Progenitor cell of endocrine pancreas (in vitro differentiated cells): ENCODE measurements around the gene SEC61B. TPM values are rescaled to one million over a fixed set of nuclear protein-coding genes. Genes with fewer than 3 reads are reported as not detected.

Source experiments
- DNase-seq: peaks from one replicate; pipeline ENCODE4 v3.0.0; 2021; ENCODE audit warnings: low spot score; ENCODE audit not compliant: unreplicated experiment
- H3K27ac Mint-ChIP-seq: 2 replicates; pipeline ENCODE4 v1.8.0; 2021; ENCODE audit warnings: mild to moderate bottlenecking, moderate library complexity, mixed read lengths
- H3K27me3 Mint-ChIP-seq: 2 replicates; pipeline ENCODE4 v1.8.0; 2021; ENCODE audit warnings: mixed read lengths
- H3K36me3 Mint-ChIP-seq: 2 replicates; pipeline ENCODE4 v1.8.0; 2022; ENCODE audit warnings: mixed read lengths; ENCODE audit not compliant: insufficient read depth
- H3K4me1 Mint-ChIP-seq: 2 replicates; pipeline ENCODE4 v1.8.0; 2021; ENCODE audit warnings: low read depth, mixed read lengths
- H3K4me3 Mint-ChIP-seq: 2 replicates; pipeline ENCODE4 v1.8.0; 2021; ENCODE audit warnings: low read depth, mild to moderate bottlenecking, moderate library complexity, mixed read lengths
- H3K9me3 Mint-ChIP-seq: 2 replicates; pipeline ENCODE4 v1.8.0; 2021; ENCODE audit warnings: low read depth, mixed read lengths
- total RNA-seq: library from RNA; stranded (reverse); gene quantifications from 2 replicates; pipeline ENCODE4 v1.2.1, GENCODE V29; 2021
- TF ChIP-seq, protein P1 (sequence below): fragments of 200-600 bp; sonication (generic); IDR thresholded peaks from one replicate; pipeline ENCODE4 v1.5.0; 2021; ENCODE audit warnings: antibody characterized with exemption, mild to moderate bottlenecking; ENCODE audit not compliant: unreplicated experiment

SEC61B gene
- total RNA-seq, 1 donor from 2014 or later = 153 TPM

DNA sequence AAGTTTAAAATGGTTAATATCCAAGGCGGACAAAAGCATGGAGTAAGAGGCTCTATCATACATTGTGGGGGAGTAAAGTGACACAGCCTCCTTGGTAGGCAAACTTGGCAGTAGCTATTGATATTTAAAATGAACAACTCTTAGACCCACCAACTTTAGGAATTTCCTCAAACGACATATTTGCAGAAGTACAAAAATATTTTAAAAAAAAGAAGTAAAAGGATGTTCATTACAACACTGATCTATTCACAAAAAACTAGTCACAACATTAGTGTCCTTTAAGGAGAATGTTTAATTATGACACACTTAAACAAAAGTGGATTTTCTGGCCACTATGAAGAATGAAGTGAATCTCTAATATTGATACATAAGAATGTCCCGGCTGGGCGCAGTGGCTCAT is 2.1 kb upstream of the SEC61B start:
- H3K4me3 Mint-ChIP-seq = peak overlapping the region; percentile 95
- H3K4me1 Mint-ChIP-seq = peaks cover 31% of the 10 kb centered on the region
- H3K9me3 Mint-ChIP-seq = no peaks in the 10 kb centered on the region
- DNase-seq = no peak
- TF ChIP-seq, protein P1, sequence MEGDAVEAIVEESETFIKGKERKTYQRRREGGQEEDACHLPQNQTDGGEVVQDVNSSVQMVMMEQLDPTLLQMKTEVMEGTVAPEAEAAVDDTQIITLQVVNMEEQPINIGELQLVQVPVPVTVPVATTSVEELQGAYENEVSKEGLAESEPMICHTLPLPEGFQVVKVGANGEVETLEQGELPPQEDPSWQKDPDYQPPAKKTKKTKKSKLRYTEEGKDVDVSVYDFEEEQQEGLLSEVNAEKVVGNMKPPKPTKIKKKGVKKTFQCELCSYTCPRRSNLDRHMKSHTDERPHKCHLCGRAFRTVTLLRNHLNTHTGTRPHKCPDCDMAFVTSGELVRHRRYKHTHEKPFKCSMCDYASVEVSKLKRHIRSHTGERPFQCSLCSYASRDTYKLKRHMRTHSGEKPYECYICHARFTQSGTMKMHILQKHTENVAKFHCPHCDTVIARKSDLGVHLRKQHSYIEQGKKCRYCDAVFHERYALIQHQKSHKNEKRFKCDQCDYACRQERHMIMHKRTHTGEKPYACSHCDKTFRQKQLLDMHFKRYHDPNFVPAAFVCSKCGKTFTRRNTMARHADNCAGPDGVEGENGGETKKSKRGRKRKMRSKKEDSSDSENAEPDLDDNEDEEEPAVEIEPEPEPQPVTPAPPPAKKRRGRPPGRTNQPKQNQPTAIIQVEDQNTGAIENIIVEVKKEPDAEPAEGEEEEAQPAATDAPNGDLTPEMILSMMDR = no peak
- H3K27me3 Mint-ChIP-seq = no peaks in the 10 kb centered on the region
- peak overlapping the region; percentile 43 for H3K27ac Mint-ChIP-seq
- H3K36me3 Mint-ChIP-seq = peaks cover 15% of the 10 kb centered on the region

DNA sequence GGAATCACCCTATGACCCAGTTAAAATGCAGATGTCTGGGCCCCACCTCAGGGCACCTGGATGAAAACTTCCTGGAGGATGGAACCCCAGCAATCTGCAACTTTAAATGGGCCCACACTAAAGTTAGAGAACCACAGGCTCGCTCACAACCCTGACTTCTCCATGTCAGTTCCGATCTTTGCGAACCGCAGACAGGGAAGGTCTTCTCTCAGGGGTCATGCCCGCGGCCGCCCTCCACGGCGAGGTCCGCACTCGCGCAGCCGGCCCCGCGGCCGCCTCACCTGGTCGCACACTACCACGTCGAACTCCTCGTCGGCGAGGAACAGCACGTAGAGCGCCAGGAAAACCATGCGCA is 839 bp upstream of the SEC61B start:
- no peaks in the 10 kb centered on the region for H3K9me3 Mint-ChIP-seq
- DNase-seq = no peak
- peaks cover 15% of the 10 kb centered on the region for H3K36me3 Mint-ChIP-seq
- H3K4me1 Mint-ChIP-seq = peaks cover 31% of the 10 kb centered on the region
- no peaks in the 10 kb centered on the region for H3K27me3 Mint-ChIP-seq
- H3K27ac Mint-ChIP-seq = peak overlapping the region; percentile 94
- TF ChIP-seq, protein P1 = no peak
- H3K4me3 Mint-ChIP-seq = peak overlapping the region; percentile 95

DNA sequence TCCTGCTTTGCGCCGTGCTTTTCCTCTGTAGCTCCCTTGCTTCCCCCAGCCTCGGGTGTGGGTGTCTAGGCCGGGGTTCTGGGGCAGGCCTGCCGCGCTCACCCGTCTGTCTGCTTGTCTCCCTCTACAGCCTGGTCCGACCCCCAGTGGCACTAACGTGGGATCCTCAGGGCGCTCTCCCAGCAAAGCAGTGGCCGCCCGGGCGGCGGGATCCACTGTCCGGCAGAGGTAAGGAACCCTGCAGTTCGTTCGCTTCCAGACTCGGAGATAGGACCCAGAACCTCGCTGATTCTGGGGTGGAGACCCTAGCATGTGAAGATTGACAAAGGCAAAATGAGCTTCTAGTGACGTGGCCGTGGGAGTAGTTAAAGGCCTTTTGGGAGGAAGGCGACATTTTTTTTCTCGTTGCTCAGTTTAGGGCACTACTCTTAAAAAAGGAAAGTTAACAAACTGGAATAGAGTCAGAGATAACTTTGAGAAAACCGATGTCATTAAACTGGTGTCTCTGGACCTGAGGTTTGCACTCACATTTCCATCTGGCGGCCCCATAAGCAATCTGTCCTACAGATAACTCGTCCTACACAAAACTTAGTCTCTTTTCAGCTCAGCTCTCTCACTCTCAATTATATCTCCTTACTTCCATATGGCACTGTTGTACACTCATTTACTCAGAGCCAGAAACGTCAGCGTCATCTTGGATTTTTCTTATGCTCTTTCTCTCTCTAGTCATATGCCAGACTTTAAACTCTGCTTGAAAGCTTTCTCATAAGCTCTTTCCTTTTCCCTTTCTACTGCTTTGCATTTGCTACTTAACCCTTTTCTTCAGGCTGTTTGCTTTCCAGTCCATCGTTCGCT is 561 bp downstream of the SEC61B start:
- Mint-ChIP-seq H3K4me1 (peaks cover 31% of the 10 kb centered on the region), H3K27me3 (no peaks in the 10 kb centered on the region), H3K27ac (peak overlapping the region; percentile 100), H3K36me3 (peaks cover 15% of the 10 kb centered on the region), H3K9me3 (no peaks in the 10 kb centered on the region), H3K4me3 (peak overlapping the region; percentile 95)
- DNase-seq = no peak
- TF ChIP-seq, protein P1 = no peak

DNA sequence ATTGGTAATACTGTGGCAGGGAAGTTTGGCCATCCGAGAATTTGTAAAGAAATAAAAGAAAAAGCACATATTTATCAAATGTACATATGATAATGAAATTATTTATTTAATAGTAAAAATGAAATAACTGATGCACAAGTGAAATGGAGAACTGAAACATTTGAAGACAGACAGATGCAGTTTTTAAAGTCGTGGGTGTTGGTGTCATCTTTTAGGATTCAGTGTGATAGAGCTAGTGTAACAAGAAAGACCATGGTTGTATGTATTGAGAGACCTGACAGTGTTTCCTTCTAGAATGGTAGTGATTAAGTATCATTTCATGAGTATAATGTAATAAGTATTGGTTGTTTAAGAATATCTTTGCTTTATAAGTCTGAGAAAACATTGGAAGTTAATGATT is 2.4 kb downstream of the SEC61B start:
- peaks cover 28% of the 10 kb centered on the region for H3K4me1 Mint-ChIP-seq
- TF ChIP-seq, protein P1 = no peak
- no peaks in the 10 kb centered on the region for H3K9me3 Mint-ChIP-seq
- peak overlapping the region; percentile 95 for H3K4me3 Mint-ChIP-seq
- no peak overlapping the region for H3K27ac Mint-ChIP-seq
- no peaks in the 10 kb centered on the region for H3K27me3 Mint-ChIP-seq
- DNase-seq = no peak
- H3K36me3 Mint-ChIP-seq = peaks cover 16% of the 10 kb centered on the region

DNA sequence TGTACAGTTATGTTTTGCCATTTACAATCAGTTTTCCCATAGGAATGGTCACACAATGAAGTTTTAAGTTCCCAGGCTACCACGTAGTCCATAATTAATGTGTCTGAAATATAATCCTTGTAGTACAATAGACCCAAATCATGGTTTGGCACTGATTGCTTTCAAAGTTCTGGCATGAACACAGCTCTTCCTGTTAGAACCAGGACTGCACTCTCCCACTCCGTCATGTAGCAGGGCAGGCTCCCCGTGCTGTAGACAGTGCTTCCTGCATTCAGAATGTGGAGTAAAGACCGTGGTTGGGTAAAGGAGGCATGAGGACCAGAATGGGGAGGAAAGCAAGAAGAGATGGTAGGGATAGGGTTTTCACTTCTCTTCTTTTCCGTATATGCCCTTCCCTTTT is 4.0 kb downstream of the SEC61B start:
- peaks cover 24% of the 10 kb centered on the region for H3K36me3 Mint-ChIP-seq

More for the DNA sequence above, 4.0 kb downstream of the SEC61B start:
- Mint-ChIP-seq H3K27me3 (no peaks in the 10 kb centered on the region), H3K4me3 (no peak overlapping the region), H3K9me3 (no peaks in the 10 kb centered on the region), H3K4me1 (peaks cover 14% of the 10 kb centered on the region), H3K27ac (peak overlapping the region; percentile 31)
- no peak for DNase-seq
- TF ChIP-seq, protein P1 = no peak
